Sigmoid colon (tissue), 7 donors: ENCODE results near the gene TRAF3. TPM values are rescaled to one million over a fixed set of nuclear protein-coding genes. Genes with fewer than 3 reads are reported as not detected.
"Not testable (repeated sequence)": the region's sequence is repeated elsewhere in the genome, so short reads cannot be mapped to it uniquely, and the experiment has no call there.

ENCODE experiments used
- DNase-seq: peaks from one replicate; pipeline ENCODE4 v3.0.0-alpha.2; 2019
- H3K27ac ChIP-seq, 4 donors: fragments of 200-600 bp; sonication (generic); one replicate each; pipeline ENCODE4 v1.5.1; 2016 to 2019; ENCODE audit warnings: mild to moderate bottlenecking in 1 of 4
- H3K27me3 ChIP-seq, 3 donors: fragments of 200-600 bp; sonication (generic); one replicate each; pipeline ENCODE4 v1.5.1; 2019; ENCODE audit warnings: mild to moderate bottlenecking in 1 of 3
- H3K36me3 ChIP-seq, 4 donors: fragments of 200-600 bp; sonication (generic); one replicate each; pipeline ENCODE4 v1.5.1; 2016 to 2019
- H3K4me1 ChIP-seq, 4 donors: fragments of 200-600 bp; sonication (generic); one replicate each; pipeline ENCODE4 v1.5.1; 2017 to 2019
- H3K4me3 ChIP-seq, 4 donors: fragments of 200-600 bp; sonication (generic); one replicate each; pipeline ENCODE4 v1.5.1; 2017 to 2019; ENCODE audit warnings: mild to moderate bottlenecking in 2 of 4, moderate library complexity in 1 of 4
- H3K9me3 ChIP-seq, 4 donors: fragments of 200-600 bp in 3 of 4; sonication (generic) in 3 of 4; one replicate each; pipeline versions ENCODE4 v1.5.1 to v1.6.1; 2013 to 2019
- EP300 ChIP-seq, 4 donors: sonication (generic); formaldehyde crosslinking; IDR thresholded peaks; one replicate each; pipeline ENCODE4 v1.6.1; 2017; ENCODE audit warnings: antibody characterized with exemption in 4 of 4
- POLR2A ChIP-seq, 2 donors: fragments of 450-650 bp; IDR thresholded peaks; one replicate each; pipeline ENCODE4 v1.6.1; 2016; ENCODE audit warnings: antibody characterized with exemption in 2 of 2, mild to moderate bottlenecking in 2 of 2, moderate library complexity in 2 of 2
- POLR2AphosphoS5 ChIP-seq, 4 donors: sonication (generic); formaldehyde crosslinking; IDR thresholded peaks; one replicate each; pipeline ENCODE4 v1.6.1; 2017; ENCODE audit warnings: antibody characterized with exemption in 4 of 4
- WGBS, 2 donors: extraction: QIAGEN DNeasy Blood & Tissue Kit; methylation state at CpG; one replicate each; pipeline ENCODE4 v1.1.7; 2013; 5-methylcytosine and 5-hydroxymethylcytosine counted together
- intact Hi-C: fragments of 100-400 bp; cut with DNase I; formaldehyde crosslinking; loops from one replicate; pipeline ENCODE4 v1.15.1; 2023
- polyA plus RNA-seq, 3 donors: library from polyadenylated mRNA; stranded (reverse); fragments of 200-250 nt; gene quantifications; one replicate each; pipeline ENCODE4 v1.2.3, GENCODE V29; 2013
- total RNA-seq, 4 donors: library from RNA; depleted of rRNA; stranded (reverse); fragments of >200 nt; gene quantifications; one replicate each; pipeline ENCODE4 v1.1.0, GENCODE V29; 2016
- TF ChIP-seq, protein P1 (sequence below), 4 experiments: fragments of 450-650 bp in 3 of 4; fragments of 200-600 bp in 1 of 4; IDR thresholded peaks; one replicate each; pipeline ENCODE4 v1.5.1; 2016 to 2019; ENCODE audit warnings: antibody characterized with exemption in 4 of 4, mild to moderate bottlenecking in 3 of 4, moderate library complexity in 2 of 4
- donor health status: healthy with polysubstance abuse.
- donor health status: Bipolar disorder and iron deficiency.
- donor health status: healthy.

The TRAF3 gene
- total and polyA plus RNA-seq, 7 donors: 9.5 to 18.6 (median 12.3) TPM

GRCh38 chr14:102833991-102834390 lies 56.7 kb downstream of the TRAF3 start:
- H3K27me3 ChIP-seq: no peaks in the 10 kb centered on the region
- H3K27ac ChIP-seq: no peak overlapping the region
- no peak for DNase-seq
- H3K9me3 ChIP-seq: no peaks in the 10 kb centered on the region
- H3K36me3 ChIP-seq: no peaks in the 10 kb centered on the region
- WGBS, 2 donors: 98% methylated on average over 9 of the region's 9 CpGs
- TF ChIP-seq POLR2A (IDR thresholded peaks at IDR 0.05) (no peak), EP300 (IDR thresholded peaks at IDR 0.05) (no peak), POLR2AphosphoS5 (IDR thresholded peaks at IDR 0.05) (no peak)
- TF ChIP-seq, protein P1, sequence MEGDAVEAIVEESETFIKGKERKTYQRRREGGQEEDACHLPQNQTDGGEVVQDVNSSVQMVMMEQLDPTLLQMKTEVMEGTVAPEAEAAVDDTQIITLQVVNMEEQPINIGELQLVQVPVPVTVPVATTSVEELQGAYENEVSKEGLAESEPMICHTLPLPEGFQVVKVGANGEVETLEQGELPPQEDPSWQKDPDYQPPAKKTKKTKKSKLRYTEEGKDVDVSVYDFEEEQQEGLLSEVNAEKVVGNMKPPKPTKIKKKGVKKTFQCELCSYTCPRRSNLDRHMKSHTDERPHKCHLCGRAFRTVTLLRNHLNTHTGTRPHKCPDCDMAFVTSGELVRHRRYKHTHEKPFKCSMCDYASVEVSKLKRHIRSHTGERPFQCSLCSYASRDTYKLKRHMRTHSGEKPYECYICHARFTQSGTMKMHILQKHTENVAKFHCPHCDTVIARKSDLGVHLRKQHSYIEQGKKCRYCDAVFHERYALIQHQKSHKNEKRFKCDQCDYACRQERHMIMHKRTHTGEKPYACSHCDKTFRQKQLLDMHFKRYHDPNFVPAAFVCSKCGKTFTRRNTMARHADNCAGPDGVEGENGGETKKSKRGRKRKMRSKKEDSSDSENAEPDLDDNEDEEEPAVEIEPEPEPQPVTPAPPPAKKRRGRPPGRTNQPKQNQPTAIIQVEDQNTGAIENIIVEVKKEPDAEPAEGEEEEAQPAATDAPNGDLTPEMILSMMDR (IDR thresholded peaks at IDR 0.05): no peak
- intact Hi-C loops: no loop called here
- no peak overlapping the region for H3K4me3 ChIP-seq
- peaks cover 0 to 7% (median 6%) of the 10 kb centered on the region in 4 donors for H3K4me1 ChIP-seq

GRCh38 chr14:102835959-102836358 lies 58.7 kb downstream of the TRAF3 start:
- H3K27ac ChIP-seq: no peak overlapping the region
- no peaks in the 10 kb centered on the region for H3K27me3 ChIP-seq
- no peak overlapping the region for H3K4me3 ChIP-seq
- H3K36me3 ChIP-seq: no peaks in the 10 kb centered on the region
- H3K4me1 ChIP-seq: no peaks in the 10 kb centered on the region
- DNase-seq: no peak
- TF ChIP-seq, protein P1 (IDR thresholded peaks at IDR 0.05): no peak
- TF ChIP-seq POLR2AphosphoS5 (IDR thresholded peaks at IDR 0.05) (no peak), EP300 (IDR thresholded peaks at IDR 0.05) (no peak), POLR2A (IDR thresholded peaks at IDR 0.05) (no peak)
- intact Hi-C loops: no loop called here
- WGBS, 2 donors: 92 to 96% methylated on average over 5 of the region's 5 CpGs
- H3K9me3 ChIP-seq: no peaks in the 10 kb centered on the region

GRCh38 chr14:102837120-102837519 lies 59.9 kb downstream of the TRAF3 start:
- H3K27me3 ChIP-seq, H3K36me3 ChIP-seq, H3K9me3 ChIP-seq, H3K4me3 ChIP-seq, intact Hi-C loops, H3K27ac ChIP-seq, H3K4me1 ChIP-seq, DNase-seq: not testable (repeated sequence)
- 95% methylated on average over 5 of the region's 5 CpGs for WGBS, 2 donors

DNA sequence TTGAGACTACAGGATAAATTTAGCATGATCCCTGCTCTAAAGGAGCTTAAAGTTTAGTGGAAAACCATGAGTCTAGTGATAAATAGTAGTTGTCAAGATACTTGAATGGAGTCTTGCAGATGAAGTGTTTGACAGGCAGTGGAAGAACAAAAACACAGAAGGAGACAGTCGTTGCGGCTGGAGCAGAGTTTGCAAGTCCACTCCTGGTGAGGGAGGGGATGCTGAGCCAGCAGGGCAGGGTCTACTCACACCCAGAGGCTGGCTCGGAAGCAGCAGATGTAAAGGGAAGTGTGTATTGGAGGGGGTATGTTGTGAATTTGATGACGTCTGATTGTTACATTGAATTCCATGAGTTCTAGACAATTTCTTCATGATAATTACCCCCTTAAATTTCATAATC lies 61.3 kb downstream of the TRAF3 start:
- WGBS, 2 donors: 82 to 94% methylated on average over 4 of the region's 4 CpGs
- no peaks in the 10 kb centered on the region for H3K27me3 ChIP-seq
- no peaks in the 10 kb centered on the region for H3K4me1 ChIP-seq
- TF ChIP-seq, protein P1 (IDR thresholded peaks at IDR 0.05): no peak
- TF ChIP-seq POLR2A (IDR thresholded peaks at IDR 0.05) (no peak), POLR2AphosphoS5 (IDR thresholded peaks at IDR 0.05) (no peak), EP300 (IDR thresholded peaks at IDR 0.05) (no peak)
- H3K4me3 ChIP-seq: no peak overlapping the region
- H3K9me3 ChIP-seq: no peaks in the 10 kb centered on the region
- no peaks in the 10 kb centered on the region for H3K36me3 ChIP-seq
- intact Hi-C loops: no loop called here
- DNase-seq: no peak
- no peak overlapping the region for H3K27ac ChIP-seq

DNA sequence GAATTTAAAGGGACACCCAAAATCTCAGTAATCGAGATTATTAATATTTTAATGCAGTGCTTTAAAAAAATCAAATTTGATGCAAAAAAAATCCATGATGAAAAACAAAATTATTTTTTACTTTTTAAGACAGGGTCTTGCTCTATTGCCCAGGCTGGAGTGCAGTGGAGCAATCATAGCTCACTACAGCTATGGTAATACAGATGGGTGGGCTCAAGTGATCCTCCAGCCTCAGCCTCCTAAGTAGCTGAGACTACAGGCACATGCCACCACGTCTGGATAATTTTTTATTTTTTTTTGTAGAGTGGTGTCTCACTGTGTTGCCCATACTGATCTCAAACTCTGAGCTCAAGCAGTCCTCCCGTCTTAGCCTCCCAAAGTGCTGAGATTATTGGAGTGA lies 62.9 kb downstream of the TRAF3 start:
- no peaks in the 10 kb centered on the region for H3K9me3 ChIP-seq
- no peaks in the 10 kb centered on the region for H3K36me3 ChIP-seq
- no peak overlapping the region for H3K27ac ChIP-seq
- no peaks in the 10 kb centered on the region for H3K4me1 ChIP-seq
- TF ChIP-seq POLR2AphosphoS5 (IDR thresholded peaks at IDR 0.05) (no peak), POLR2A (IDR thresholded peaks at IDR 0.05) (no peak), EP300 (IDR thresholded peaks at IDR 0.05) (no peak)
- TF ChIP-seq, protein P1 (IDR thresholded peaks at IDR 0.05): no peak
- intact Hi-C loops: no loop called here
- WGBS, 2 donors: 91 to 94% methylated on average over 3 of the region's 3 CpGs
- H3K27me3 ChIP-seq: no peaks in the 10 kb centered on the region
- H3K4me3 ChIP-seq: no peak overlapping the region
- no peak for DNase-seq
